ENCODE measurements around the gene TP53I3.

DNA sequence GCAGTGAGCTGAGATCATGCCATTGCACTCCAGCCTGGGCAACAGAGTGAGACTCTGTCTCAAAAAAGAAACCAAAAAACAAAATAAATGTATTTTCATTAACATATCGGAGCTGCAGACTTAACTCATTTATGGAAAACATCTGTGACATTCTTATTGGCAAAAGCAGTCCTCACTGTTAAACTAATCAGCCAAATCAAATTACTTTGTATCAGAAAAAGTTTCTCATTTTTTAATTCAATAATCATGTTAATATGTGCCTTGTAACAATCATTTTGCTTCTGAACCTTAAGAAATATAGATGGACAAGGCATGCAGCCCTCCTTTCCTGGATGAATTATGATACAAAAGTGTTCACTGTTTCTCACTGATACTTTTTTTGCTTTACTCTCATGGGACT is 18.0 kb upstream of the TP53I3 start:
- TF ChIP-seq POLR2A (IDR thresholded peaks at IDR 0.05) = no peak
- TF ChIP-seq, protein P1, sequence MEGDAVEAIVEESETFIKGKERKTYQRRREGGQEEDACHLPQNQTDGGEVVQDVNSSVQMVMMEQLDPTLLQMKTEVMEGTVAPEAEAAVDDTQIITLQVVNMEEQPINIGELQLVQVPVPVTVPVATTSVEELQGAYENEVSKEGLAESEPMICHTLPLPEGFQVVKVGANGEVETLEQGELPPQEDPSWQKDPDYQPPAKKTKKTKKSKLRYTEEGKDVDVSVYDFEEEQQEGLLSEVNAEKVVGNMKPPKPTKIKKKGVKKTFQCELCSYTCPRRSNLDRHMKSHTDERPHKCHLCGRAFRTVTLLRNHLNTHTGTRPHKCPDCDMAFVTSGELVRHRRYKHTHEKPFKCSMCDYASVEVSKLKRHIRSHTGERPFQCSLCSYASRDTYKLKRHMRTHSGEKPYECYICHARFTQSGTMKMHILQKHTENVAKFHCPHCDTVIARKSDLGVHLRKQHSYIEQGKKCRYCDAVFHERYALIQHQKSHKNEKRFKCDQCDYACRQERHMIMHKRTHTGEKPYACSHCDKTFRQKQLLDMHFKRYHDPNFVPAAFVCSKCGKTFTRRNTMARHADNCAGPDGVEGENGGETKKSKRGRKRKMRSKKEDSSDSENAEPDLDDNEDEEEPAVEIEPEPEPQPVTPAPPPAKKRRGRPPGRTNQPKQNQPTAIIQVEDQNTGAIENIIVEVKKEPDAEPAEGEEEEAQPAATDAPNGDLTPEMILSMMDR (IDR thresholded peaks at IDR 0.05) = no peak
